Glomerular visceral epithelial cell (primary cell): ENCODE data around the gene VPS8.

Experiments used
- DNase-seq: peaks from one replicate; pipeline ENCODE4 v3.0.0-alpha.2; 2016; ENCODE audit errors: extremely low spot score

Gene VPS8

GRCh38 chr3:184812662-184813042 lies 686 bp downstream of the VPS8 start:
- no peak for DNase-seq

GRCh38 chr3:184813357-184813756 lies 1.4 kb downstream of the VPS8 start:
- no peak for DNase-seq

GRCh38 chr3:184814214-184814613 lies 2.2 kb downstream of the VPS8 start:
- DNase-seq: no peak

- DNase-seq: no peak
These were observed 3.3 kb downstream of the VPS8 start for GRCh38 chr3:184815046-184815930.

- DNase-seq: no peak
These were observed 4.6 kb downstream of the VPS8 start for GRCh38 chr3:184816614-184817013.

- no peak for DNase-seq
These were observed 8.6 kb downstream of the VPS8 start for GRCh38 chr3:184820525-184820924.

- no peak for DNase-seq
These were observed 9.1 kb downstream of the VPS8 start for GRCh38 chr3:184821034-184821433.

- DNase-seq: no peak
These were observed 10.1 kb downstream of the VPS8 start for GRCh38 chr3:184822081-184822480.

GRCh38 chr3:184822654-184823053 lies 10.7 kb downstream of the VPS8 start:
- no peak for DNase-seq

- DNase-seq: no peak
These were observed 12.0 kb downstream of the VPS8 start for GRCh38 chr3:184823990-184824389.

- DNase-seq: no peak
These were observed 13.3 kb downstream of the VPS8 start for GRCh38 chr3:184825121-184825820.

GRCh38 chr3:184827572-184827971 lies 15.6 kb downstream of the VPS8 start:
- DNase-seq: no peak

GRCh38 chr3:184832044-184832443 lies 20.1 kb downstream of the VPS8 start:
- DNase-seq: no peak

- DNase-seq: no peak
These were observed 20.9 kb downstream of the VPS8 start for GRCh38 chr3:184832903-184833302.

GRCh38 chr3:184836090-184836822 lies 24.3 kb downstream of the VPS8 start:
- no peak for DNase-seq

- no peak for DNase-seq
These were observed 30.5 kb downstream of the VPS8 start for GRCh38 chr3:184842433-184842832.

- no peak for DNase-seq
These were observed 33.9 kb downstream of the VPS8 start for GRCh38 chr3:184845819-184846218.

- DNase-seq: no peak
These were observed 34.5 kb downstream of the VPS8 start for GRCh38 chr3:184846496-184846895.

GRCh38 chr3:184848934-184849333 lies 37.0 kb downstream of the VPS8 start:
- DNase-seq: no peak

- no peak for DNase-seq
These were observed 38.2 kb downstream of the VPS8 start for GRCh38 chr3:184850201-184850600.

- DNase-seq: no peak
These were observed 45.1 kb downstream of the VPS8 start for GRCh38 chr3:184857099-184857498.

- DNase-seq: no peak
These were observed 52.0 kb downstream of the VPS8 start for GRCh38 chr3:184864000-184864399.

- DNase-seq: no peak
These were observed 56.5 kb downstream of the VPS8 start for GRCh38 chr3:184868477-184868876.
